ENCODE results near the gene ASCL1. TPM values are rescaled to one million over a fixed set of nuclear protein-coding genes. Genes with fewer than 3 reads are reported as not detected.

The ASCL1 gene
- total and polyA plus RNA-seq, 10 of the 15 experiments (the other 5 are each of a cell fraction or from before 2014, with no cell fraction given), result 10.6 to 61.1 (median 20.5) TPM

DNA sequence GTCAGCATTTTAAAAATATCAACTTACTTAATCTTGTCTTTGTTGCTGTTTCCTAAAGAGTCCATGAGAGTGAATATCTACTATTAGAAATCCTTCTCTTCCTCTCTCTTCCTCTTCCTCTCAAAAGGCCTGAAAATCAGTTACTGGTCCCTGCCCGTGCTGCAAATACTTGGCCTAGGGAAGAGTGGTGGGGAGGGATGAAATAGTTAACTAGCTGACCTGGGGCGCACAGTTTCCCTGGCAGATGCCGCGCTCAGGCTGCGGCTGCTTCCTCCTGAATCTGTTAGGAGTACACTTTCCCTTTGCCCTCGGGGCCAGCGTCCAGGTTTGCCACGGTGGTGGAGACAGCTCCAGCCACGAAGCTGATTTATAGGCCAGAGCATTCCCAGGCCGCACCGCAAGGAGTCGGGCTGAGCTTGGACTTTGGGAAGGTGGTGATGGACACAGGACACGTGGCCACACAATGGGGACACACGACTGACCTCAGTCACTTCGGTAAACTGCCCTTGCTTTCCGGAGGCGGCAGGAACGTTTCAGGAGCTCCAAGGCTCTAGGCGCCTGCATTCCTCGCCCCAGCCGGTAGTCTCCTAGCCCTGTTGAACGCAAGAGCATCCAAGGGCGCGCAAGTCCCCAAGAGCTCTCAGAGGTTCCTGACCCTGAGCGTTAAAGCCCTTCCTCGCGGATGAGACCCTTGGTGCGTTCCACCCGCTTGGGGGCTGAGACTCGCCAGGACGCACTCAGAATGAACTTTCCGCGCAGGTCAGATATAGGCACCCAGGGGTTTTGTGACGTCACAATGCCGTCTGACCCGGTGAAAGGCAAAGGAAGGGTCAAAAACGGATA is 7.1 kb upstream of the ASCL1 start (continued):
- TF ChIP-seq, protein P1, sequence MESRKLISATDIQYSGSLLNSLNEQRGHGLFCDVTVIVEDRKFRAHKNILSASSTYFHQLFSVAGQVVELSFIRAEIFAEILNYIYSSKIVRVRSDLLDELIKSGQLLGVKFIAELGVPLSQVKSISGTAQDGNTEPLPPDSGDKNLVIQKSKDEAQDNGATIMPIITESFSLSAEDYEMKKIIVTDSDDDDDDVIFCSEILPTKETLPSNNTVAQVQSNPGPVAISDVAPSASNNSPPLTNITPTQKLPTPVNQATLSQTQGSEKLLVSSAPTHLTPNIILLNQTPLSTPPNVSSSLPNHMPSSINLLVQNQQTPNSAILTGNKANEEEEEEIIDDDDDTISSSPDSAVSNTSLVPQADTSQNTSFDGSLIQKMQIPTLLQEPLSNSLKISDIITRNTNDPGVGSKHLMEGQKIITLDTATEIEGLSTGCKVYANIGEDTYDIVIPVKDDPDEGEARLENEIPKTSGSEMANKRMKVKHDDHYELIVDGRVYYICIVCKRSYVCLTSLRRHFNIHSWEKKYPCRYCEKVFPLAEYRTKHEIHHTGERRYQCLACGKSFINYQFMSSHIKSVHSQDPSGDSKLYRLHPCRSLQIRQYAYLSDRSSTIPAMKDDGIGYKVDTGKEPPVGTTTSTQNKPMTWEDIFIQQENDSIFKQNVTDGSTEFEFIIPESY (IDR thresholded peaks at IDR 0.05), result peak; percentile 29; the same call in 1 of the 2 replicates
- no peak for TF ChIP-seq SMAD1 (IDR thresholded peaks at IDR 0.05; ENCODE audit: low read depth, partially characterized antibody)
- no peak for TF ChIP-seq KDM1A (IDR thresholded peaks at IDR 0.05; ENCODE audit: borderline replicate concordance)
- peak; percentile 72 for TF ChIP-seq CREB1 (IDR thresholded peaks at IDR 0.05; ENCODE audit: low read depth)

DNA sequence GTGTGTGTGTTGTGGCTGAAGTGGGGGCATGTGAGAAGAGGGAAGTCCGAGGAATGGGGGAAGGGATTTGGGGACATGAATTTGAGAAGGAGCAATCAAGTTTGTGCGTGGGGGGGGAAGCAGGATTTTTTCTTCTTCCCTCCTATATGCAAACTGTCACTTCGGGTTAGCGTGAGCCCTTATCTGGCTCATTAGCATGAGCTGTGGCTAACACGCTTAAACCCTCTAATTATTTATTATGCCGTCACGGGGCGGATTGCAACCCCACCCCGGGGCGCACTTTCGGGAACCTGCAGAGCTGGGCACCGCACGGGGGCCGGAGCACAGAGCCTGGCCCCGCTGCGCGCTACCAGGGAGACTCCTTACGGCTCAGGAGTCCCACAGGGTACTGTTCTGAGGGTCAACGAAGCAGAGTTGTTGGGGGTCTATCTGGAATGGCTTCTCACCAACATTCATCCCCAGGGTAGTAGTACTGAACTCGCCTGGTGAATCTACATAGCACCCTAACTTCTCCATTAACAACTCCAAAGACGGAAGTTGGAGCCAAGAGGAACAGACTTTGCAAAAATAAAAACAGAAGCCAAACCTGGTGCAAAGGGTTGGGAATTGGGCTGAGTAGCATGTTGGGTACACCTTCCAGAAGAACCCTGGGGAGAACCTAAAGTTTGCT is 6.4 kb upstream of the ASCL1 start:
- BruUV-seq (replicated peaks), result no TSS peak
- WGBS (ENCODE audit: insufficient coverage, insufficient replicate concordance, low lambda C conversion rate, missing lambda C conversion rate), result 53% methylated on average over 21 of the region's 21 CpGs
- H3K79me2 ChIP-seq (ENCODE audit: control insufficient read depth, insufficient read depth, low read length), result no peaks in the 10 kb centered on the region
- no peak for FAIRE-seq
- no peaks in the 10 kb centered on the region for H4K20me1 ChIP-seq (ENCODE audit: control insufficient read depth, insufficient read depth)
- H3K9ac ChIP-seq (ENCODE audit: control insufficient read depth, insufficient read depth, low read length), result no peak overlapping the region
- DNase-seq (ENCODE audit: low read depth, low spot score), result no peak
- ATAC-seq, result peak; percentile 10
- intact Hi-C loops (cut with micrococcal nuclease; ENCODE audit: unreplicated experiment) (loop anchor here (2.0 kb wide), 1 partner anchor 322 kb away; no protein-coding TSS in a partner anchor), in situ Hi-C loops (cut with MboI) (no loop called here)
- H2AFZ ChIP-seq (ENCODE audit: control insufficient read depth, low read depth, low read length), result peak overlapping the region; percentile 40
- ChIA-PET RAD21 (ENCODE audit: unreplicated experiment) (interaction anchor here (0.7 to 7.0 kb wide), 14 partner anchors 11 to 597 kb away, joined by 3 to 121 read pairs (median 10); partner anchors contain the start of gene C12orf42), CTCF (interaction anchor here (0.7 to 17.5 kb wide), 11 partner anchors 9 to 677 kb away, joined by 3 to 281 read pairs (median 6); no protein-coding TSS in a partner anchor), POLR2A (interaction anchor here (0.7 to 1.1 kb wide), 4 partner anchors 10 to 596 kb away, joined by 3 to 4 read pairs (median 3); no protein-coding TSS in a partner anchor), SMC1A (ENCODE audit: uncharacterized antibody, unreplicated experiment) (interaction anchor here (1.2 to 6.7 kb wide), 12 partner anchors 25 to 597 kb away, joined by 3 to 133 read pairs (median 9); partner anchors contain the start of gene C12orf42)
- H3K27me3 ChIP-seq (replicated peaks in 1 of 2; ENCODE audit: control insufficient read depth in 2 of 2, insufficient read depth in 2 of 2, low read length in 1 of 2), result peaks cover 0 to 3% of the 10 kb centered on the region in 2 experiments; a peak in 1 of 4 replicates
- peaks cover 8% of the 10 kb centered on the region for H3K4me1 ChIP-seq (ENCODE audit: control insufficient read depth, insufficient read depth, low read length)
- peak overlapping the region; percentile 37; the same call in 1 of the 2 replicates for H3K4me3 ChIP-seq
- H3K9me3 ChIP-seq (replicated peaks; ENCODE audit: control insufficient read depth, insufficient read depth, low read length), result no peaks in the 10 kb centered on the region; the same call in 2 of the 3 replicates
- no peaks in the 10 kb centered on the region for H3K36me3 ChIP-seq (ENCODE audit: control insufficient read depth in 2 of 2, insufficient read depth in 2 of 2, low read length in 1 of 2)
- no peak overlapping the region for H3K27ac ChIP-seq (ENCODE audit: control insufficient read depth, insufficient read depth)
- H3K4me2 ChIP-seq (ENCODE audit: control insufficient read depth, insufficient read depth), result peak overlapping the region; percentile 73
- TF ChIP-seq MEF2A (IDR thresholded peaks at IDR 0.05; ENCODE audit: insufficient read depth, low read depth, low read length), result no peak
- no peak for TF ChIP-seq ETV6 (conservative IDR thresholded peaks at IDR 0.05 in 1 of 2, IDR thresholded peaks at IDR 0.05 in 1 of 2; ENCODE audit: borderline replicate concordance in 1 of 2, low read depth in 1 of 2)
- no peak for TF ChIP-seq YBX1 (IDR thresholded peaks at IDR 0.05)
- no peak for TF ChIP-seq POLR2A (IDR thresholded peaks at IDR 0.05; ENCODE audit: low read depth, low read length)
- TF ChIP-seq SIX5 (IDR thresholded peaks at IDR 0.05; ENCODE audit: low read depth, low read length, severe bottlenecking), result no peak
- TF ChIP-seq, protein P2, sequence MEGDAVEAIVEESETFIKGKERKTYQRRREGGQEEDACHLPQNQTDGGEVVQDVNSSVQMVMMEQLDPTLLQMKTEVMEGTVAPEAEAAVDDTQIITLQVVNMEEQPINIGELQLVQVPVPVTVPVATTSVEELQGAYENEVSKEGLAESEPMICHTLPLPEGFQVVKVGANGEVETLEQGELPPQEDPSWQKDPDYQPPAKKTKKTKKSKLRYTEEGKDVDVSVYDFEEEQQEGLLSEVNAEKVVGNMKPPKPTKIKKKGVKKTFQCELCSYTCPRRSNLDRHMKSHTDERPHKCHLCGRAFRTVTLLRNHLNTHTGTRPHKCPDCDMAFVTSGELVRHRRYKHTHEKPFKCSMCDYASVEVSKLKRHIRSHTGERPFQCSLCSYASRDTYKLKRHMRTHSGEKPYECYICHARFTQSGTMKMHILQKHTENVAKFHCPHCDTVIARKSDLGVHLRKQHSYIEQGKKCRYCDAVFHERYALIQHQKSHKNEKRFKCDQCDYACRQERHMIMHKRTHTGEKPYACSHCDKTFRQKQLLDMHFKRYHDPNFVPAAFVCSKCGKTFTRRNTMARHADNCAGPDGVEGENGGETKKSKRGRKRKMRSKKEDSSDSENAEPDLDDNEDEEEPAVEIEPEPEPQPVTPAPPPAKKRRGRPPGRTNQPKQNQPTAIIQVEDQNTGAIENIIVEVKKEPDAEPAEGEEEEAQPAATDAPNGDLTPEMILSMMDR (IDR thresholded peaks at IDR 0.05 in 2 of 3, conservative IDR thresholded peaks at IDR 0.05 in 1 of 3; ENCODE audit: control insufficient read depth in 2 of 3, extremely low read depth in 1 of 3, insufficient read depth in 1 of 3, low read depth in 3 of 3, low read length in 3 of 3), result no peak
- TF ChIP-seq CBX3 (IDR thresholded peaks at IDR 0.05; ENCODE audit: borderline replicate concordance, low read depth), result no peak
- TF ChIP-seq, protein P3, sequence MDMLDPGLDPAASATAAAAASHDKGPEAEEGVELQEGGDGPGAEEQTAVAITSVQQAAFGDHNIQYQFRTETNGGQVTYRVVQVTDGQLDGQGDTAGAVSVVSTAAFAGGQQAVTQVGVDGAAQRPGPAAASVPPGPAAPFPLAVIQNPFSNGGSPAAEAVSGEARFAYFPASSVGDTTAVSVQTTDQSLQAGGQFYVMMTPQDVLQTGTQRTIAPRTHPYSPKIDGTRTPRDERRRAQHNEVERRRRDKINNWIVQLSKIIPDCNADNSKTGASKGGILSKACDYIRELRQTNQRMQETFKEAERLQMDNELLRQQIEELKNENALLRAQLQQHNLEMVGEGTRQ (IDR thresholded peaks at IDR 0.05; ENCODE audit: borderline replicate concordance, low read depth, low read length), result no peak
- TF ChIP-seq TCF3 (IDR thresholded peaks at IDR 0.05; ENCODE audit: borderline replicate concordance, insufficient read depth, low read depth, low read length), result no peak
- TF ChIP-seq TCF12 (IDR thresholded peaks at IDR 0.05; ENCODE audit: low read depth, low read length), result no peak
